ENCODE measurements around the gene CACNA1I. TPM values are rescaled to one million over a fixed set of nuclear protein-coding genes. Genes with fewer than 3 reads are reported as not detected.

Gene CACNA1I
- total RNA-seq, 2 experiments from 2014 or later, result 29.2 to 30.1 TPM

GRCh38 chr22:39524753-39525657 lies 45.5 kb upstream of the CACNA1I start:
- Mint-ChIP-seq H3K36me3 (ENCODE audit: low read depth) (peaks cover 82% of the 10 kb centered on the region), H3K27me3 (peaks cover 3% of the 10 kb centered on the region), H3K4me3 (peak overlapping the region; percentile 60), H3K9me3 (no peaks in the 10 kb centered on the region), H3K27ac (peak overlapping the region; percentile 80), H3K4me1 (ENCODE audit: low read depth) (peaks cover 86% of the 10 kb centered on the region)
- intact Hi-C loops (cut with DNase I, micrococcal nuclease), result loop anchor here in 1 of 2 experiments (5.0 kb wide), 1 partner anchor 653 kb away; the partner anchor contains the start of gene CBX6
- peaks cover 56% of the 10 kb centered on the region for H3K36me3 ChIP-seq (ENCODE audit: insufficient read depth, low read length)
- no peak for TF ChIP-seq CTCF (IDR thresholded peaks at IDR 0.05)
- DNase-seq, result no peak
- no peak overlapping the region for H3K4me3 ChIP-seq (ENCODE audit: low read length)
- no peaks in the 10 kb centered on the region for H3K9me3 ChIP-seq (ENCODE audit: control insufficient read depth in 1 of 2, insufficient read depth in 1 of 2, low read length in 2 of 2)
- ATAC-seq (ENCODE audit: poor library complexity), result no peak
- H3K27me3 ChIP-seq (ENCODE audit: control insufficient read depth in 1 of 2, insufficient read depth in 2 of 2, low read length in 2 of 2), result no peaks in the 10 kb centered on the region
- no peak overlapping the region for H3K27ac ChIP-seq (ENCODE audit: low read depth in 1 of 2, low read length in 2 of 2)
- H3K4me1 ChIP-seq (ENCODE audit: insufficient read depth, low read length), result peaks cover 89% of the 10 kb centered on the region
- ChIA-PET CTCF (interaction anchor here (0.8 to 1.4 kb wide), 2 partner anchors 10 to 28 kb away, joined by 3 to 6 read pairs; no protein-coding TSS in a partner anchor), POLR2A (interaction anchor here (1.5 to 5.7 kb wide), 2 partner anchors 5 to 10 kb away, joined by 3 to 129 read pairs; partner anchors contain the start of gene RPS19BP1)

GRCh38 chr22:39525658-39525975 lies 44.9 kb upstream of the CACNA1I start:
- TF ChIP-seq CTCF (IDR thresholded peaks at IDR 0.05), result no peak
- intact Hi-C loops (cut with DNase I, micrococcal nuclease), result loop anchor here in 1 of 2 experiments (5.0 kb wide), 1 partner anchor 653 kb away; the partner anchor contains the start of gene CBX6
- Mint-ChIP-seq H3K27me3 (no peaks in the 10 kb centered on the region), H3K27ac (peak overlapping the region; percentile 80), H3K9me3 (no peaks in the 10 kb centered on the region), H3K4me1 (ENCODE audit: low read depth) (peaks cover 85% of the 10 kb centered on the region), H3K4me3 (peak overlapping the region; percentile 35), H3K36me3 (ENCODE audit: low read depth) (peaks cover 81% of the 10 kb centered on the region)
- Histone ChIP-seq H3K27me3 (ENCODE audit: control insufficient read depth in 1 of 2, insufficient read depth in 2 of 2, low read length in 2 of 2) (no peaks in the 10 kb centered on the region), H3K36me3 (ENCODE audit: insufficient read depth, low read length) (peaks cover 62% of the 10 kb centered on the region), H3K9me3 (ENCODE audit: control insufficient read depth in 1 of 2, insufficient read depth in 1 of 2, low read length in 2 of 2) (no peaks in the 10 kb centered on the region), H3K4me3 (ENCODE audit: low read length) (no peak overlapping the region), H3K27ac (ENCODE audit: low read depth in 1 of 2, low read length in 2 of 2) (no peak overlapping the region), H3K4me1 (ENCODE audit: insufficient read depth, low read length) (peaks cover 95% of the 10 kb centered on the region)
- no peak for DNase-seq
- CTCF ChIA-PET, result no interaction called here
- POLR2A ChIA-PET, result interaction anchor here (1.2 kb wide), 1 partner anchor 163 kb away, joined by 3 read pairs; no protein-coding TSS in a partner anchor
- ATAC-seq (ENCODE audit: poor library complexity), result no peak

- peaks cover 99% of the 10 kb centered on the region for H3K4me1 ChIP-seq (ENCODE audit: insufficient read depth, low read length)
- H3K9me3 ChIP-seq (ENCODE audit: control insufficient read depth in 1 of 2, insufficient read depth in 1 of 2, low read length in 2 of 2), result no peaks in the 10 kb centered on the region
- no peaks in the 10 kb centered on the region for H3K27me3 ChIP-seq (ENCODE audit: control insufficient read depth in 1 of 2, insufficient read depth in 2 of 2, low read length in 2 of 2)
- peaks cover 60% of the 10 kb centered on the region for H3K36me3 ChIP-seq (ENCODE audit: insufficient read depth, low read length)
- Mint-ChIP-seq H3K27ac (peak overlapping the region; percentile 89), H3K9me3 (no peaks in the 10 kb centered on the region), H3K27me3 (no peaks in the 10 kb centered on the region), H3K36me3 (ENCODE audit: low read depth) (peaks cover 81% of the 10 kb centered on the region), H3K4me1 (ENCODE audit: low read depth) (peaks cover 89% of the 10 kb centered on the region), H3K4me3 (peak overlapping the region; percentile 69)
- peak; percentile 32 for ATAC-seq (ENCODE audit: poor library complexity)
- no peak overlapping the region for H3K4me3 ChIP-seq (ENCODE audit: low read length)
- POLR2A ChIA-PET, result interaction anchor here (0.6 to 1.2 kb wide), 3 partner anchors 24 to 502 kb away, joined by 3 read pairs; partner anchors contain the start of gene MIEF1
- CTCF ChIA-PET, result interaction anchor here (1.4 kb wide), 1 partner anchor 30 kb away, joined by 3 read pairs; no protein-coding TSS in a partner anchor
- peak overlapping the region; percentile 48 for H3K27ac ChIP-seq (ENCODE audit: low read depth in 1 of 2, low read length in 2 of 2)
- TF ChIP-seq CTCF (IDR thresholded peaks at IDR 0.05), result no peak
- intact Hi-C loops (cut with DNase I, micrococcal nuclease), result loop anchor here in 1 of 2 experiments (5.0 kb wide), 1 partner anchor 654 kb away; the partner anchor contains the start of gene CBX6
- peak in 6 of 14 experiments; percentile 35 to 77 (median 54) for DNase-seq
Observed at GRCh38 chr22:39526736-39527171, 43.8 kb upstream of the CACNA1I start.
